Spinal cord (tissue), 10 donors: Measurements from ENCODE around the gene C16orf92. TPM values are rescaled to one million over a fixed set of nuclear protein-coding genes. Genes with fewer than 3 reads are reported as not detected.

ENCODE experiments used
- DNase-seq, 6 donors: peaks; one replicate each; pipeline versions ENCODE4 v3.0.0 to v3.0.0-alpha.2; 2013 to 2015; ENCODE audit warnings: low spot score in 6 of 6, low read depth in 4 of 6
- H3K27ac ChIP-seq: one replicate; pipeline ENCODE4 v1.5.1; 2013; ENCODE audit warnings: low read depth, low read length, control low read depth
- H3K27me3 ChIP-seq: one replicate; pipeline ENCODE4 v1.6.1; 2013; ENCODE audit warnings: low read length; ENCODE audit not compliant: control insufficient read depth, insufficient read depth
- H3K36me3 ChIP-seq: one replicate; pipeline ENCODE4 v1.6.1; 2013; ENCODE audit warnings: low read length; ENCODE audit not compliant: control insufficient read depth, insufficient read depth
- H3K4me1 ChIP-seq: one replicate; pipeline ENCODE4 v1.6.1; 2013; ENCODE audit warnings: low read length; ENCODE audit not compliant: control insufficient read depth, insufficient read depth
- H3K4me3 ChIP-seq: one replicate; pipeline ENCODE4 v1.5.1; 2013; ENCODE audit warnings: low read depth, low read length, control low read depth
- H3K9me3 ChIP-seq: one replicate; pipeline ENCODE4 v1.6.1; 2013; ENCODE audit warnings: low read length; ENCODE audit not compliant: control insufficient read depth, insufficient read depth
- WGBS: methylation state at CpG from one replicate; pipeline ENCODE4 v1.1.5; 2013; ENCODE audit warnings: missing lambda C conversion rate; ENCODE audit not compliant: insufficient coverage; 5-methylcytosine and 5-hydroxymethylcytosine counted together
- polyA plus RNA-seq, 2 donors: library from polyadenylated mRNA; unstranded; fragments of 120-200 nt; gene quantifications; one replicate each; pipeline ENCODE4 v1.2.1, GENCODE V29; 2013; ENCODE audit not compliant: insufficient read length in 2 of 2
- total RNA-seq, 2 donors: library from RNA; depleted of rRNA in 1 of 2; stranded (reverse); fragments of 120-200 nt in 1 of 2; fragments of >200 nt in 1 of 2; gene quantifications; one replicate each; pipeline versions ENCODE4 v1.2.3 to v1.2.4, GENCODE V29; 2013 to 2014
- donor health status: healthy.

C16orf92 gene
- total and polyA plus RNA-seq, 4 donors, result 0.76 to 2.0 TPM; not detected in 2

- Histone ChIP-seq H3K27me3 (no peaks in the 10 kb centered on the region), H3K4me3 (peak overlapping the region; percentile 98), H3K27ac (peak overlapping the region; percentile 98), H3K36me3 (peaks cover 45% of the 10 kb centered on the region), H3K9me3 (no peaks in the 10 kb centered on the region), H3K4me1 (peaks cover 54% of the 10 kb centered on the region)
- DNase-seq, result peak in 1 of 6 donors; percentile 19
- under 1% methylated on average over 25 of the region's 25 CpGs for WGBS
These were observed 41.7 kb downstream of the C16orf92 start for GRCh38 chr16:30064729-30065101.

DNA sequence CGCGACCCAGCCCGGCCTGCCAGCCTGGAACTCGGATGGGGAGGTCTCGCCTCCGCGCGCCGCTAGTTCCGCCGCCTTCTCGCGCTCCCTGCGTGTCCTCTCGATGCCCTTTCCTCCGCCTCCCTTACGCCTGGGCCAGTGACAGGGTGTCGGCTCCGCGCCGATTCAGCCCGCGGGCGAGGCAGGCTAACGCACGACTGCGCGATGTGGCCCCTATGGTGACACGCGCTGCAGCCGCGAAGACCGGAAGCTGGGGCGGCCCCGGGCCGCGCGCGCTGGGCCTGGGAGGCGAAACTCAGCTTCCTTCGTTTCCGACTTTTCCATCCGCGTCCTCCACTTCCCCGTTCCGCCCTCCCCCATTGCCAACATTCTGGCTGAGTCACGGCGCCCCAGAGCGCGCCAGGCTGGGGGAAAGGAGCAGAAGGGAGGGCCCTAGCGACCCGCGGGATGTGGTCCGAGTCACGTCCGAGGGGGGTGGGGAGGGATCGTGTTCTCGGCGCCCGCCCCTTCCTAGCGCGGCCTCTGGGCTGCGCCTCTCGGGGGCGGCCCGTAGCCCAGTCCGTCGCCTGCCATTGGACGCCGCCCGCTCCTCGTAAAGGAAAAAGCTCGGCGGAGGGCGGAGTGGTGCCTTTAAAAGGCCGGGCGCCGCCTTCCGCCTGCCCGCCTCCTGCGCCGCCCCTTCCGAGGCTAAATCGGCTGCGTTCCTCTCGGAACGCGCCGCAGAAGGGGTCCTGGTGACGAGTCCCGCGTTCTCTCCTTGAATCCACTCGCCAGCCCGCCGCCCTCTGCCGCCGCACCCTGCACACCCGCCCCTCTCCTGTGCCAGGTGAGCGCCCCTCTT is 42.3 kb downstream of the C16orf92 start, which contains the start of gene ALDOA:
TSS of gene ALDOA (plus strand) at position 659 of the 841 bp plus-strand sequence. CDS start 1,138 bp downstream, outside the sequence.
- H3K9me3 ChIP-seq, result no peaks in the 10 kb centered on the region
- peaks cover 47% of the 10 kb centered on the region for H3K36me3 ChIP-seq
- peaks cover 60% of the 10 kb centered on the region for H3K4me1 ChIP-seq
- DNase-seq, result peak; percentile 90 to 99 (median 96)
- no peaks in the 10 kb centered on the region for H3K27me3 ChIP-seq
- under 1% methylated on average over 92 of the region's 99 CpGs for WGBS
- H3K4me3 ChIP-seq, result peak within 1 kb of the TSS; percentile 98
- H3K27ac ChIP-seq, result peak within 1 kb of the TSS; percentile 98

DNA sequence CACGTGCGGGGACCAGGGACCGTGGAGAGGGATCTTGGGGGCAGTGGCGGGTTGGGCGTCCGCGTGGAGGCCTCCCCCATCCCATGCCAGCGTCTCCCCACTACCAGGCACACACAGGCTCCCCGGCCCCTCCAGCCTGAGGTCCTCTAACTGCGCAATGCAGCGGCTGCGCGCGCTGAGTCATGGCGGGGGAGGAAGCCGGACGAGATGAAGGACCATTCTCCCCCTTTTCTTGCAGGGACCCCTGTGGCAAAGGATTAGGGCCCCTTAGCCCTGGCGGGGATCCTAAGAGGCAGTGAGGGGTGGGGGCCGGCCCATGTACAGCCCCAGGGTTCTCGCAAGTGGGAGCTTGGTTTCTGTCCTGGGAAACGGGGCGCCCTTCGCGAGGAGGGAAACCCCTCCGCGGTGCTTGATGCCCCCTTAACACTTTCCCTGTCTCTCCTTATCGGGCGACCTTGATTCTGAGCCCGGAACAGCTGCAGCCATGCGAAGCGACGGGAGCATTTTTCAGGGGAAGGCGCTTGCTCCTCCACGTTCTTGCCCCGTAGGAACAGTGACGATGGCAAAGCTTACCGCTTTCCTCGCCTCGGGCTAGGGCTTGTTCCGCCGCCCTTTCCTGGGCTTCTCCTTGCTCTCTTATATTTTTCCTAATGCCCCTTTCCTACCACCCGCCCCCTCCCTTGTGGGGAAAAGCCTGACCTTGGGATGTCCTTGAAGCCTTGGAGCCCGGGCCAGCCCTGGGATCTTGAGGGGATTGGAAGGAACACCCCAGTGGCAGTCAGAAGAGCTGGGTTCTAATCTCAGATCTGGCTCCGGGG is 43.2 kb downstream of the C16orf92 start:
- Histone ChIP-seq H3K4me1 (peaks cover 61% of the 10 kb centered on the region), H3K9me3 (no peaks in the 10 kb centered on the region), H3K36me3 (peaks cover 49% of the 10 kb centered on the region), H3K4me3 (peak overlapping the region; percentile 98), H3K27ac (peak overlapping the region; percentile 98), H3K27me3 (no peaks in the 10 kb centered on the region)
- DNase-seq, result peak in 1 of 6 donors; percentile 27
- WGBS, result under 1% methylated on average over 30 of the region's 44 CpGs

- H3K27me3 ChIP-seq, result no peaks in the 10 kb centered on the region
- peaks cover 61% of the 10 kb centered on the region for H3K4me1 ChIP-seq
- H3K4me3 ChIP-seq, result peak overlapping the region; percentile 98
- DNase-seq, result no peak
- 45% methylated on average over 11 of the region's 21 CpGs for WGBS
- H3K36me3 ChIP-seq, result peaks cover 57% of the 10 kb centered on the region
- peak overlapping the region; percentile 98 for H3K27ac ChIP-seq
- H3K9me3 ChIP-seq, result no peaks in the 10 kb centered on the region
These were observed 44.0 kb downstream of the C16orf92 start for GRCh38 chr16:30066761-30067583.

- Histone ChIP-seq H3K9me3 (no peaks in the 10 kb centered on the region), H3K27ac (no peak overlapping the region), H3K36me3 (peaks cover 63% of the 10 kb centered on the region), H3K4me1 (peaks cover 61% of the 10 kb centered on the region), H3K27me3 (no peaks in the 10 kb centered on the region), H3K4me3 (no peak overlapping the region)
- WGBS, result no CpG with 5 or more reads among the region's 6 CpGs
- DNase-seq, result no peak
These were observed 44.6 kb downstream of the C16orf92 start for GRCh38 chr16:30067584-30067916.

- H3K27ac ChIP-seq, result no peak overlapping the region
- DNase-seq, result no peak
- H3K36me3 ChIP-seq, result peaks cover 70% of the 10 kb centered on the region
- WGBS, result 97% methylated on average over 5 of the region's 9 CpGs
- no peaks in the 10 kb centered on the region for H3K27me3 ChIP-seq
- H3K4me3 ChIP-seq, result no peak overlapping the region
- H3K9me3 ChIP-seq, result no peaks in the 10 kb centered on the region
- H3K4me1 ChIP-seq, result peaks cover 58% of the 10 kb centered on the region
These were observed 45.3 kb downstream of the C16orf92 start for GRCh38 chr16:30068333-30068732.

GRCh38 chr16:30068750-30069610 is 46.0 kb downstream of the C16orf92 start:
- H3K36me3 ChIP-seq, result peaks cover 71% of the 10 kb centered on the region
- no peaks in the 10 kb centered on the region for H3K27me3 ChIP-seq
- peak in 1 of 6 donors; percentile 30 for DNase-seq
- no peaks in the 10 kb centered on the region for H3K9me3 ChIP-seq
- peak overlapping the region; percentile 36 for H3K27ac ChIP-seq
- no peak overlapping the region for H3K4me3 ChIP-seq
- 86% methylated on average over 13 of the region's 17 CpGs for WGBS
- peaks cover 51% of the 10 kb centered on the region for H3K4me1 ChIP-seq

DNA sequence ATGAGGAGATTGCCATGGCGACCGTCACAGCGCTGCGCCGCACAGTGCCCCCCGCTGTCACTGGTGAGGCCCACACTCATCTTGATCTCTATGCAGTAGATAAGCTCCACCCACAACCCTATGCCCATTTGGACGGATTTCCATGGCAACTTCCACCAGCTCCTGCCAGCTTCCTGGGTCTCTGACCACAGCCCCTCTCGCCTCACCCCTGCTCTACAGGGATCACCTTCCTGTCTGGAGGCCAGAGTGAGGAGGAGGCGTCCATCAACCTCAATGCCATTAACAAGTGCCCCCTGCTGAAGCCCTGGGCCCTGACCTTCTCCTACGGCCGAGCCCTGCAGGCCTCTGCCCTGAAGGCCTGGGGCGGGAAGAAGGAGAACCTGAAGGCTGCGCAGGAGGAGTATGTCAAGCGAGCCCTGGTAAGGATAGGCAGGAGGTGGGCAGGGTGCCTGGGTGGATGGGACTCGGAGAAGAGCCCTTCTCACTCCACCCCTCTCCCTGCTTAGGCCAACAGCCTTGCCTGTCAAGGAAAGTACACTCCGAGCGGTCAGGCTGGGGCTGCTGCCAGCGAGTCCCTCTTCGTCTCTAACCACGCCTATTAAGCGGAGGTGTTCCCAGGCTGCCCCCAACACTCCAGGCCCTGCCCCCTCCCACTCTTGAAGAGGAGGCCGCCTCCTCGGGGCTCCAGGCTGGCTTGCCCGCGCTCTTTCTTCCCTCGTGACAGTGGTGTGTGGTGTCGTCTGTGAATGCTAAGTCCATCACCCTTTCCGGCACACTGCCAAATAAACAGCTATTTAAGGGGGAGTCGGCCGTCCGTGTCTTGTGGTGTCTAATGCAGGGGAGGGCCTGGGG is 46.8 kb downstream of the C16orf92 start:
- H3K27me3 ChIP-seq, result no peaks in the 10 kb centered on the region
- peaks cover 43% of the 10 kb centered on the region for H3K4me1 ChIP-seq
- no peak overlapping the region for H3K4me3 ChIP-seq
- peaks cover 75% of the 10 kb centered on the region for H3K36me3 ChIP-seq
- WGBS, result 45% methylated on average over 14 of the region's 31 CpGs
- DNase-seq, result peak in 1 of 6 donors; percentile 77
- no peaks in the 10 kb centered on the region for H3K9me3 ChIP-seq
- H3K27ac ChIP-seq, result peak overlapping the region; percentile 36
